OCI-LY7 (cell line): Measurements from ENCODE around the gene CRIM1.

Source experiments
- CTCF ChIP-seq: fragments of 200-600 bp; sonication (generic); conservative IDR thresholded peaks from 2 replicates; pipeline ENCODE4 v1.5.1; 2014; ENCODE audit warnings: mild to moderate bottlenecking, antibody characterized with exemption, low read length, moderate library complexity, mixed read lengths
- EZH2phosphoT487 ChIP-seq: fragments of 200-600 bp; sonication (generic); IDR thresholded peaks from 2 replicates; pipeline ENCODE4 v1.6.1; 2018; ENCODE audit warnings: low read depth, borderline replicate concordance, mild to moderate bottlenecking, mixed run types, antibody characterized with exemption, low read length, moderate library complexity, mixed read lengths

- TF ChIP-seq CTCF: no peak
- no peak for TF ChIP-seq EZH2phosphoT487
Measured at GRCh38 chr2:36526226-36526625, 170.6 kb downstream of the CRIM1 start.
